GM21786 (cell line): Measurements from ENCODE around the gene CCER1.
A peak's percentile ranks its signal among the peaks of the same experiment; 100 is the strongest.

ENCODE experiments used
- ATAC-seq: cut with Tn5 transposase; IDR thresholded peaks from one replicate; pipeline ENCODE4 v1.9.1; 2021; ENCODE audit not compliant: unreplicated experiment

CCER1 gene

DNA sequence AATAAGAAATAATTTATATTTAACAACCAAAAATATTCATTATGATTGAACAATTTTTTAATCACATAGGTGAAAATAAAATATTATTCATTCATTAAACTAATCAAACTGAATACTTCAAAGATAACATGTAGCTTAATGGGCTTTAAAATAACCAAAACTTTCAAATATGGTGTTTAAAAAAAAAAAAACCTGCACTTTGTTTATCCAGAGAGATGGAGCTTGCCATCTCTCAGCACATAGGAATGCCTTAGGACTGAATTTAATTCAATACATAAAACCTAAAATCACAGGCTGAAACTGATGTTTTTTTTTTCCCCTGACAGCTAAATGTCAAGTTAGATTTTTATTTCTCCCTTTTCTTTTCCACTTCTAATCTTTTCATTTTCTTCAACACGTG, 14.4 kb upstream of the CCER1 start:
- no peak for ATAC-seq

DNA sequence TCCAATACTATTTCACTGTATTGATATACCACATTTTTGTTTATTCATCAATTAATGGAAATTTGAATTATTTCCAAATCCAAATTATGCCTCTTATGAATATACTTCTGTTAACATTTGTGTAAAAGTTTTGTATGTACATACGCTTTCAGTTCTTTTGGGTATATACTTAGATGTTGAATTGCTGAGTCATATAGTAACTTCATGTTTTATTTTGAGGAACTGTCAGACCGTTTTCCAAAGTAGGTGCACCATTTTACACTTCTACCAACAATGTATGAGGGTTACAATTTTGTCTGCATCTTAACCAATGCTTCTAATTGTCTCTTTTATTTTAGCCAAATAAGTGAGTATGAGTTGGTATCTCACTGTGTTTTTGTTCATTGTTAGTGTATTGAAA, 10.2 kb upstream of the CCER1 start:
- peak; percentile 72 for ATAC-seq

DNA sequence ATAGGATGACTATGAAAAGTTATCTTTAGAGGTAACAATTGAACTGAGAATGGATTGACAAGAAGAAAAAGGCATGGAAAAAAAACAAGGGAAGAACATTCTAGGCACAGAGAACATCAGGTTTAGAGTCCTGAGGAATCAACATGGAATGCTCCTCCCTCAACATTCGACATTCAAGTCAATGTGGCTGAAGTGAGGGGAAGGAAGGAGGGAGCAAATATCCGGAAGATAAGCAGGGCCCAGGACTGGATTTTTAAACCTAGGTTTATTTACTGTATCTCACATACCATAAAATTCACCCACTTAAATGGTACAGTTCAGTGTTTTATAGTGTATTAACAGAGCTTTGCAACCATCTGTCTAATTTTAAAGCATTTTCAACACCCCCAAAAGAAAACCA, 9.6 kb upstream of the CCER1 start:
- no peak for ATAC-seq

DNA sequence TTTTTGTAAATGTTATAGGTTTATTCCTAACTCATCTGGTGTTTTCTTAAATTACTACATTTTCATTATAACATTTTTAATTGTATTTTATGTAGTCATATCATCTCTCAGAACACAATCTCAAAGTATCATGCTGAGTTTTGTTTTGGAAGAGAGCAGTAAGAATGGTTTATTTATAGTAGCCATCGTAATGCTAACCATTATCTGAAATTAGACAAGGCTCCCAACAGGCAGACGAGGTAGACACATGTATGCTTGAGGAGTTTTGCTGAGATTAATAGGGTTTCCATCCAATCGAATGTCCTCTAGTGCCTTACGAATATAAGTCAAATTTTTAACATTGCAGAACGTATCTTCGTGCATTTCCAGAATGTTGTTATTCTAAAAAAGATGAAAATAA, 9.0 kb upstream of the CCER1 start:
- no peak for ATAC-seq

DNA sequence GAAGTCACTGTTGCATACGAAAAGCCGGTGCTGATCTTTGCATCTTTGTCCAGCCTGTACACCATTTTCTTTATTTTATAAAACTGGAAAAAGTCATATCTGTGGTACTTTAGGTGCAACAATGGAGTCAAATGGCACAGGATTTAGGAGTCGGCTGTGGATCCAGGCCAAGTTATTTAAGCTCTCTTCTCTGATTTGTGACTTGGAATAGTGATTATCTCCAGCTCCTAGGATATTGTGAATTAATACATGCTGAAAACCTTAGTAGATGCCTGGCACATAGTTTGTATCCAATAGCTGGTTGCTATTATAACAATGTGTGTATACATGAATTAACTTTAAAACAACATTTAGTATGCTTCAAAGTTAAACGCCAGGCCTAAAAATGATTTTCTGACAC, 6.2 kb upstream of the CCER1 start:
- no peak for ATAC-seq

DNA sequence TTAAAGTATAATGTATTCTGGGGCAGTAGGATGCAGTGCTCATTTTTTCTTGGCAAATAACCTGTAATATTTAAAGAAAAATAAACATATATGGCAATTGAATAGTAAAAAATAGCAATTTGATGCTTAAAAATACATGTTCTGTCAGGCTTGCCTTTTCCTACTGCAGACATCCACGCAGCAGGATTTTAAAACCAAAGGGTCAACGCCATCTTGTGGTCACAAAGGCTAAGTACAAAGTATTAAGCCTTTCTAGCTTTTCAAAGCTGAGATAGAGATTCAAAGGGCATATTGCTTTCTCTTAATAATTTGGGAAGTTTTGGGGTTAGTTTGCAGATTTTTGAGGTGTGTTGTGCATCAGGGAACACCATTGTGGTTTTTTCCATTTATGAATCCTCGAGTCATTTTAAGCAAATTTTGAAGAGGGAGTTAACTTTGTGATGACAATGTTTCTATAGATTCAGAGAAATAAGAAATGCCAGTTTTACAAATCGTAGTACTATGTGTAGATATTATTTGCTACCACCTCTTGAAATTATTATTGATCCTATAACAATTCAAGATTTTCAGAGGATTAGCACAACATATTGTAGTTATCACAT, 4.7 kb upstream of the CCER1 start:
- peak; percentile 81 for ATAC-seq

DNA sequence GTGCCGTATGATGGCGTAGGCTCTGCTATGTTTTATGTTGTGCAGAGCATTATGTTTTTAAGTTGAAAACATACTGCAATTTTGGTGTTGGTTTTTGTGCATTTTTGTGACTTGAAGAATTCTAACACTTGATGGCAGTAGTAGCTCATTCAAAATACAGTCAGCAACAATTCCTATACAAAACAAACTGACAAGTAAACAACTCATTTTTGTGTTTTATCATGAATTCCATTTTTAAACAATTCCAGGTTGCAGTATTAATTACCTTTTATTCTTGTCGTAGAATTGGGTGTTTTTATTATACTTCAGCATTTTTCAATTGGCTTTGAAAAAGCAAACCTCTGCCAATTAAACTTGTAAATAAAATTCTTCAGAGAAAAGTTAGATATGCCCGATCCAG, 4.1 kb upstream of the CCER1 start:
- ATAC-seq, result no peak

DNA sequence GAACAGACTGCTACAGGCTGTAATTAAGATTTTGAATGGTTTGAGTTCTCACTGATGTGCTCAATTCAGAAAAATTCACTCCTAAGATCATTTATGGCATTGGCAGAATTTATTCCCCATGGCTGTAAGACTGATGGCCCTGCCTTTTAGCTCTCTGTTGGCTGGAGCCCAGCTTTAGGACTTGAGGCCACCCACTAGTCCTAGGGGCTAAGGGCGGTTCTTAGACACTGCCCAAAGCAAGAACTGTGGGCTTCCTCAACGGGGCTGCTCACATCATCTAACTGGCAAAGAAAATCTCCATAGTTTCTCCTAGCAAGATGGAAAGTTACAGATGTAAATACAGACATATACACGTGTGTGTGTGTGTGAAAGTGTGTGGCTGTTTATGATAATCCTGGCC, 3.4 kb upstream of the CCER1 start:
- no peak for ATAC-seq

DNA sequence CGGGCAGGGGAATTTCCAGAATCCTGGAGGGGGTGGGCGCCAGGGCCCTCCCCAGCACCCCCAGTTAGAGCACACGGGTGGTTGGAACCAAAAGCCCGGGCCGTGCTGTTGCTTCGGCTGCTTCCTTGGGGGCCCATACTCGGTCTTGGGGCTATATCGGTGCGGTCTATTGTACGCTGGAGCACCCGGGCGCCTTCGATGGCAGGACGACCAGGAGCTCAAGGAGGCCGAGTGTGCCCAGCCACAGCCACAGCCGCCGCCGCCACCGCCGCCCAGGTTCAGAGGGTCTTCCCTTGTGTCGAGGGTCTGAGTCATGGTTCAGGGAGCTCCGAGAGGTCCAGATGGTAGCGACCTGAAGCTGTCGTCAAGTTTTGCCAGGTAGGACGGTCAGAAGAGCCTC, 548 bp downstream of the CCER1 start:
- no peak for ATAC-seq

DNA sequence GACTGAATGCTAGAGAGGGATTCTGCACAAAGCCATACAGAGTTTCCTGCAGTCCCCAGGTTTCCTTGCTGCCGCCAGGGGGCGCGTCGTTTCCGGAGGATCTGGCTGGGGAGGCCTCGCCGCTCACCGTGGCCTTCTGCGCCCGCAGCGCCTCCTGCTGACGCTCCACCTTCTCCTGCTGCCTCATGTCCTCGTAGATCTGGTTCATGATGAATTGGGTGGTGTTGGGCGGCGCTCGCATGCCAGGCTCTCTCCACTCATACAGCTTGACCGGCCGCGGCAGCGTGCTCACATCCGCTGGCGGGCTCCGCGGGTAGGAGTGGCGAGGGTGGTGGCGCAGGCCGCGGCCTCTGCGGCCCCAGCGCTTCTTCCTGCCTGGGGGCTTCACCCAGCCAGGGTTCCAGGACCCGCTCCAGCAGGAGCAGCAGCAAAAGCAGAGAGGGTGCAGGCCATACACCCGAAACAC, 987 bp downstream of the CCER1 start:
- no peak for ATAC-seq

DNA sequence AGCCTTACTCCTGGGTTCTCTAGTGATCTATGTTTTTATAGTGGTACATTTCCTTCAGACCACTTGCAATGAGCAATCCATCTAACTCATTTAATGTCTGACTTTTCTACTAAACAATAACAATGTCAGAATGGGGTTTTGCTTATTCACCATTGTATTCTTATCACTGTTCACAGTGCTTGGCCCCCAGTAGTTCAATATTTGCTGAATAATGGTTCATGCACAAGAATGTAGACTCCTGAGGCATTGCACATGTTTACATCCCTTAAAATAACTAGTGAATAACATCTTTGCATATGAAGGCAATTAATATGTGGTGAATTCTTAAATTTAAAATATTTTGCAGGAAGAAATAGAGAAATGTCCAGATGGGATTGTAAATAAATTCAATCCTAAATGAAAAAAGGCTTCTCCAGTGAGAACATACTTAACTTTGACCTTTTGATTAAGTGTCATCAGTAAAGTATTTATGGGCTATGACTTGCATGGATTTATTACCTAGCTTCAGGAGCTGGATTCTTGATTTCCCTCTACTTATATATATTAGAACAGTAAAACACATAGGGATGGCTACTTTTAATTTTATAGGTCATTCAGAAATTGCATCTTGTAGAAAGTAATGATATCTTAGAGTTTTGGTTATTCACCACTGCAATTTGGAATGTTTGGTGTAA, 3.4 kb downstream of the CCER1 start:
- no peak for ATAC-seq

DNA sequence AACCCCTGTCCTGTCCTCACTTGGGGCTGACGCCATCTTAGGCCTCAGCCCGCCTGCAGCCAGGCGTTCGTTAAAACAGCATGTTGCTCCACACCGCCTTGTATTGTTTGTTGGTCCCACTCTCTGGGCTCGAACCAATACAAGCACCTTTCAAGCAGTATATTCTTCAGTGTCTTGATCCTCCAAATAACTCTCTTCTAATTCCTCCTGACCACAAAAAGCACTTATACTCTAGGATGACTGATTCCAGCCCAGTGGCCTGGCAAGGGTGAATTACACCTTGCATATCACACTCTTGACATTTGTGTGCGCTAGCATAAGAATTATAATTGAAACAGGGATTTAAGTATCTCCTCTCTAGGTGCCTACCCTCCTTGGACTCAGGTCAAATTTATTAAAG, 7.1 kb downstream of the CCER1 start:
- no peak for ATAC-seq

DNA sequence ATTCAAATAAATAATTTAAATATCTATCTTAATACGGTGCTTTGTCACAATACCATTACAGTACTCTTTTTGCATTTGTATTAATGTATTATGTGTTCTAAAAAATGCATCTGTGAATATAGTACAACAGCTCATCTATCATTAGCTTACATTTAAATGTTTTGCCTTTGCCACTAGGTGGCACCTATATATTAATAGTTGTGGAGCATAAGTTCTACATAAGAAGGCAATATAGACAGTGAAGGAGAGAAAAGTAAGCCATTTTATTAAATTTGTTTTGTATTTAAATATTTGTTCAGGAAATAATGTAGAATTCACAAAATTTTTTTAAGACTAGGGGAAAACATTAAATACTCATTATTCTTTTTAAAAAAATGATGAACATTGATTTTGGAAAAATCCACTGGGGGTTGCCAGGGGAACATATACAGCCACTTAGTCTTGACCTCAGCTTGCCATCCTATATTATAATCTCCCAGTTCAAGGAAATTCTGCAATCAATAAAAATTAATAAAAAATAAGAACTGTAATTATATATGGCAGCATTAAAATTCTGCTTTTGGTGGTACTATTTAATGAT, 9.8 kb downstream of the CCER1 start:
- peak; percentile 81 for ATAC-seq

DNA sequence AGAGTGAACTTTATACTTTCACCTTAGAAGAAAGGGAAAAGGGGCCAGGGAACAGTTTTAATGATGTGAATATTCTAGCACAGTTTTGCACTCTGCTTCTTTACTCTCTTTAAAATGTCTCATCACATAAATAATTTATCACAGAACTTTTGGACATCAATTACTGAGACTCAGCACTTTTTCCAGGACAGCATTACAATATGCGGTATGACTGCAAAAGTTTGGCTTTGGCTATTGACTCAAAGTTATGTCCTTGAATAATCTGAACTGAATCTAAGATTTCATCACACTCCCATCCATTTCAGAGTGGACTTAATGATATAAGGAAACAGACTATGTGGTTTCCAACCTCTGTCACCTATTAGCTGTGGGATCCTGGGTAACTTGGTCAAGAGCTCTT, 11.7 kb downstream of the CCER1 start:
- ATAC-seq, result no peak

DNA sequence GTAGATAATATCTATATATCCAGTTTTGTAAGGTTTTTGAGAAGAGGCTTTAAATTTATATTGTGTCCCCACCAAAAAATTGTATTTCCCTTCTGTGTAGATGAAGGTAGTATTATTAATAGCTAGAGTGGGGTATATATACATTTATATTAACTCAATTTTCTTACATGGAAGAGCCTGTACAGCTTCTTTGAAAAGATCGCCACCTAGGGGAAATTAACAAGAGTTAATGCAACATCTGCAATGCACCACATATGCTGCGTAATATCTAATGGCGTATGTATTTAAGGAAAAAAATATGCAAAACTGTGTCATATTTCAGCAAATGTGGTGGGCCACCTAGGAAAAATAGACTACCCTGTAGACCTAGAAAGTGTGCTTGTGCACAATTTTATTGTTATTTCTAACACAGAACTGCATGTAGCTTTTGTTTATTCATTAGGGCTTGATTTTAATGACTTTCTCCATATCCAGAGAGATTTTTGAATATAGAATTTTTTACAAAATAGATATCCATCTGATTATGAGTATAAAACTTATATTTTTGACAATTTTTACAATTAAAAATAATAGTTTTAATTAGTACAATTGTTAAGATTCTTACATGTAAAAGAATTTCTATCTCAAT, 14.0 kb downstream of the CCER1 start:
- ATAC-seq, result peak; percentile 73

DNA sequence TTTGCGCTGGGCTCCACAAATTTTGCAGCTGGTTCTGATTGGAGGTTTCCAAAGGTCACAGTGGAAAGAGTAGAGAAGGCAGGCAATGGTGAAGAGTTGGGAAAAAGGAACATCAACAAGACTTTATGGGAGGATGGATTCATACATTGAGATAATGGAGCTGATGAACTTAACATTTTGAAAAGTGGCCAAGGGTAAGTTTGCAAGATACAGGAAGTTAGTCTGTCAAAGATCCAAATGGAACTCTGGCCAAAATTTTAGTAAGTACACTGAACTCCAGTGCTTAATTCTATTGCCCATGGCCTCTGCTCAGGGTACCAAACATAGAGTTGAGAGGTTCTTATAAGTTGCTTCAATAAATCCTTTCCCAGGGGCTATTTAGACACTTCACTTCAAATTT, 15.6 kb downstream of the CCER1 start:
- ATAC-seq, result no peak

DNA sequence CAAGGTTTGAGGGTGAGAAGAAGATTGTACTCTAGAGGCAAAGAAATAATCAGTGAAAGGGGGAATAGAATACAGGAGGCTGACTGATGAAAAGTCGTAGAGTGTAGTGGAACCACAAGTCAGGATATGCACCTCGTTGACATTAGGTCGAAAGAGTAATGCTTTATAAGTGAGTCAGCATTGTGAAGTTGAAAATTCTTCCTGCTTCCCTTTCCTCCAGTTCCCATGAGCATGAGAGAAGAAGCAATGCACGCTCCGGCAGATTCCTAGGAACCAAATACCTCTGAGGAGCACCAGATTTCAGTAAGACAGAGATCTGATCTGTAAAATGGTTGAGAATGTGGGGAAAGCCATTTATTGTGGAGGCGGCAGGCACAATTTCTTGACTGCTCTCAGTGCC, 16.5 kb downstream of the CCER1 start:
- ATAC-seq, result no peak

DNA sequence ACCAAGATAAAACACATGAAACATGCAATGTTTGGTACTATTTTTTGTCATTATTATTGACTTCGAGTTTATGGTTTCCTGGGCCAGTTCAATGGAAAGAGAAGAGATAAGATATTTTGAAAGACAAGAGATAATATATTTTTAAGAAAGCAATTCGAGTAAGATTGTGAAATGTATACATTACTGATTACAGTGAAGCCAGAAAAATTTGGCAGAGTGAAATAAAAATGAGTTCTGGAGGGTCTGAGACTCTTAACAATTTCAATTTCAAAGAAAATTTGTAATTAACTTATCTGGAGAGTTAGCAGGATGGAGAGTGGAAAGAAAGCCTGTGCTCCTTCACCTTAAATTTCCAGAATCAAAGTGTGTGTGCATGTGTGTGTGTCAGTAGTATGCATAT, 17.3 kb downstream of the CCER1 start:
- no peak for ATAC-seq

DNA sequence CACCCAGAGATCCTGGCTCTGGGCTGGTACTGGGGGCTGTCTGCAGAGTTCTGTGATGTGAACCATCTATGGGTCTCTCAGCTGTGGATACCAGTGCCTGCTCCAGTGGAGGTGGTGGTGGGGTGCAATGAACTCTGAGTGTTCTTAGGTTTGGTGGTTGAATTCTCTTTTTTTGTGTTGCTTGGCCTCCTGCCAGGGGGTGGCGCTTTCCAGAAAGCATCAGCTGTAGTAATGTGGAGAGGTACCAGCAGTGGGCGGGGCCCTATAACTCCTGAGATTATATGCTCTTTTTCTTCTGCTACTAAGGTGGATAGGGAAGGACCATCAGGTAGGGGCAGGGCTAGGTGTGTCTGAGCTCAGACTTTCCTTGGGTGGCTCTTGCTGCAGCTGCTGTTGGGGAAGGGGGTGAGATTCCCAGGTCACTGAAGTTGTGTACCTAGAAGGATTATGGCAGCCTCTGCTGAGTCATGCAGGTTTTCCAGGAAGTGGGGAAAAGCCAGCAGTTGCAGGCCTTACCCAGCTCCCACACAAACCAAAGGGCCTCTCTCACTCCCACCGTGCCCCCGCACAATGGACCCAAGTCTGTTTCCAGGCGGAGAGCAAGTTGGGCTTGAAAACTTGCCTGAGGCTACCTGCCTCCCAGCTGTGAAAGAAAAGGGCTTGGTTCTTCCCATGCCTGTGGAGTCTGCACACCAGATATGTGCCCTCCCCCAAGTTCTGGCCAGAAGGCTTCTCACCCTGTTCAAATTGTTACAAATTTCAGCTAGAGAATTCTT, 18.6 kb downstream of the CCER1 start:
- no peak for ATAC-seq

DNA sequence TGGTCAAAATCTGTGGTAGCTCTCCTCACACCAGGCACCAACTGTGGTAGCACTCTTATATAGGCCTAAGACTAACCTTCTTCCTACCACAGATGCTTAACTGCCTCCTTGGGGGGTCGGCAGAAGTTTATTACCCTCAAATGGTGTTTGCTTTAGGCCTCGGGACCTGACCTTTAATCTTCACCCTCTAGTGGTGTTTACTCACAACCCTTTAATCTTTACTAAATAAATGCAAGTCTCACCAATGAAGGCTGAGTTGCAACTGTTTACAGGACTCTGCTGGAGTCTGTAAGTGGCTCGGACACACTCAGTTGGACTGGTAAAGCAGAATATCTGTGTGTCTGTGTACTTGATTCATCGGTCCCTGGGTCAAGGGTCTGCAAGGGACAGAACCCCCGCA, 29.4 kb downstream of the CCER1 start:
- ATAC-seq, result no peak

DNA sequence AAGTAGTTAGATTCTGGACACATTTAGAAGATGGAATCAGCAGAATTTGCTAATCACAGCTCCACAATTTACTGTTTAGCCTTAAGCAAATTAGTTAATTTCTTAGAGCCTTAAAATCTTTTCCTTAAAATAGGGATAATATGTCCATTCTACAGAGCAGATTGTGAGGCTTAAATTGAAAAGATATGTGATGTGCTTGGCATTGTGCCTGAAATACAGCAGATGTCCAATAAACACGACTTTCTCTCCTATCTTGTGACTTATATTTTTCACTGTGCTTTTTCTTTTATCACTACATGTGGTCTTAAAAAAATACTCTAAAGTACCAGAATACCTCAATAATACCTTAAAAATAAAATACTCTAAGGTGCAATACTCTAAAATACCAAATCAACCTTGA, 30.6 kb downstream of the CCER1 start:
- ATAC-seq, result no peak
